ENCODE measurements around the gene CHURC1.

Gene CHURC1

DNA sequence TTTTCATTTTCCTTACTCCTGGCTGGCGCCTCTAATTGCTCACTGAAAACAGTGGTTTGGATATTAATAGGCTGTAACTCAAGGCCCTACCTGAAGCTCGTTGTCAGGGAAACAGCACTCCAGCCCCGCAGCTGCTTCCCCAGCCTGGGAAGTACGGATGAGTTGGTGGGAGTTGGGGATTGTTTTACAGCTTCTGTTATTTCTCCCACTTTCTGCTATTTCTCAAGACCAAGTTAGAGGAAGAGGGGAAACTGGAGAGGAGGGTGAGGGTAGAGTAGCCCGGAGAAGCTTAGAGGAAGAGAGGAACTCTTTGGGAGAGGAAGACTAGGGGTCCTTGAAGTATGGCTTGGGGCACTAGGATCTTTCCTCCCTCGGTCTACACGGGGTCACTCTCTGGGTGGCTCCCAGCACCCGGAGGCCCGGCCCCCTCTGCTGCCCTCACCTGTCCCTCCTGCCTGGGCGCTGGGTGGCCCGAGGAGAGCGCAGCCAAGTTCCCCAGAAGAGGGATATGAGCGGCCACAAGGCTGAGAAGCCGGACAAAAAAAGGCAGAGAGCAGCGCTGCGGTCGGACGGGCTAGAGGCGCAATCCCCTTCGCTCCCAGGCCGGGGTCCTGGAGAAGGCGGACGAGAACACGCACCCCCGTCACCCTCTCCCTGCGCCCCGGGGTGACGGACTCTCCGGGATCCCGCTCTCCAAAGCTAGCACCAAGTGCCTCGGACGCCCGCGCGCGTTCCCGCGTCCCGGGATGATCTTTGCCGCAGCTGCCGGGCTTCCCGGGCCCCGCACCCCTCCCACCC is 35.2 kb upstream of the CHURC1 start:
- in situ Hi-C loops (cut with HindIII; ENCODE audit: low pct_ligation_motif_present, low sequenced_read_pairs) = no loop called here
- Histone ChIP-seq H3K27me3 (replicated peaks) (peaks cover 70% of the 10 kb centered on the region), H3K27ac (no peak overlapping the region), H3K36me3 (replicated peaks) (no peaks in the 10 kb centered on the region), H3K4me3 (ENCODE audit: low read depth, low read length) (no peak overlapping the region)
- DNase-seq = no peak
- TF ChIP-seq, protein P1, sequence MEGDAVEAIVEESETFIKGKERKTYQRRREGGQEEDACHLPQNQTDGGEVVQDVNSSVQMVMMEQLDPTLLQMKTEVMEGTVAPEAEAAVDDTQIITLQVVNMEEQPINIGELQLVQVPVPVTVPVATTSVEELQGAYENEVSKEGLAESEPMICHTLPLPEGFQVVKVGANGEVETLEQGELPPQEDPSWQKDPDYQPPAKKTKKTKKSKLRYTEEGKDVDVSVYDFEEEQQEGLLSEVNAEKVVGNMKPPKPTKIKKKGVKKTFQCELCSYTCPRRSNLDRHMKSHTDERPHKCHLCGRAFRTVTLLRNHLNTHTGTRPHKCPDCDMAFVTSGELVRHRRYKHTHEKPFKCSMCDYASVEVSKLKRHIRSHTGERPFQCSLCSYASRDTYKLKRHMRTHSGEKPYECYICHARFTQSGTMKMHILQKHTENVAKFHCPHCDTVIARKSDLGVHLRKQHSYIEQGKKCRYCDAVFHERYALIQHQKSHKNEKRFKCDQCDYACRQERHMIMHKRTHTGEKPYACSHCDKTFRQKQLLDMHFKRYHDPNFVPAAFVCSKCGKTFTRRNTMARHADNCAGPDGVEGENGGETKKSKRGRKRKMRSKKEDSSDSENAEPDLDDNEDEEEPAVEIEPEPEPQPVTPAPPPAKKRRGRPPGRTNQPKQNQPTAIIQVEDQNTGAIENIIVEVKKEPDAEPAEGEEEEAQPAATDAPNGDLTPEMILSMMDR (IDR thresholded peaks at IDR 0.05; ENCODE audit: low read depth, low read length, missing control alignments) = no peak

DNA sequence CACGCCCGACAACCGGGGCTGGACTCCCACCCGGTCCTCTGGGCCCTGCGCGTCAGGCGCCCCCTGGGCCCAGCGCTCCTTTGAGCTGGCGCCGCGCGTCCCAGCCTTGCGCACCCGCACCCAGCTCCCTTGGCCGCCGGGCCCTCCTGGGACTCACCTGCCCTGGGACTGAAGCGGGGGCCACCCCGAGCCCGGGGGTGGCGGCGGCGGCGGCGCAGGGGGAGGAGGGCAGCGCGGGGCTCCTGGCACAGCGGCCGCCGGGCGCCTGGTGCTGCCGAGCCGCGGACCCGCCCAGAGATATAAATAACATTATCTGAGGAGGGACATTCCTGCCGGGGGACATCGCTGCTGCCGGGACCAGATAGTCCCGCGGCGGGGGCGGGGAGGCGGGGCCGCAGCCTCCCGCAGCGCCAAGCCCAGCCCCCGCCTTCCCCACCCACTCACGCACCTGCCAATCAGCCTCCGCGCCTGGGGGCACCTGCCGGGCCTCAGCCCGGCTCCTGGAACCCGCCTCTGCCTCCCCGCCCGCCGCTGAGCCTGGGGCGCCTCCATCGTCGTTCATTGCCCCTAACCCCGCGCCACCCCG is 34.5 kb upstream of the CHURC1 start, which contains the start of gene SPTB:
Gene SPTB (minus strand): TSS at position 273 of the 586 bp plus-strand sequence. CDS start 56,813 bp downstream, outside the sequence.
- Histone ChIP-seq H3K4me3 (ENCODE audit: low read depth, low read length) (peak within 1 kb of the TSS; percentile 39), H3K27ac (no peak within 1 kb of the TSS), H3K27me3 (replicated peaks) (peaks cover 75% of the 10 kb centered on the region), H3K36me3 (replicated peaks) (no peaks in the 10 kb centered on the region)
- in situ Hi-C loops (cut with HindIII; ENCODE audit: low pct_ligation_motif_present, low sequenced_read_pairs) = no loop called here
- TF ChIP-seq, protein P1 (IDR thresholded peaks at IDR 0.05; ENCODE audit: low read depth, low read length, missing control alignments) = no peak
- no peak for DNase-seq

DNA sequence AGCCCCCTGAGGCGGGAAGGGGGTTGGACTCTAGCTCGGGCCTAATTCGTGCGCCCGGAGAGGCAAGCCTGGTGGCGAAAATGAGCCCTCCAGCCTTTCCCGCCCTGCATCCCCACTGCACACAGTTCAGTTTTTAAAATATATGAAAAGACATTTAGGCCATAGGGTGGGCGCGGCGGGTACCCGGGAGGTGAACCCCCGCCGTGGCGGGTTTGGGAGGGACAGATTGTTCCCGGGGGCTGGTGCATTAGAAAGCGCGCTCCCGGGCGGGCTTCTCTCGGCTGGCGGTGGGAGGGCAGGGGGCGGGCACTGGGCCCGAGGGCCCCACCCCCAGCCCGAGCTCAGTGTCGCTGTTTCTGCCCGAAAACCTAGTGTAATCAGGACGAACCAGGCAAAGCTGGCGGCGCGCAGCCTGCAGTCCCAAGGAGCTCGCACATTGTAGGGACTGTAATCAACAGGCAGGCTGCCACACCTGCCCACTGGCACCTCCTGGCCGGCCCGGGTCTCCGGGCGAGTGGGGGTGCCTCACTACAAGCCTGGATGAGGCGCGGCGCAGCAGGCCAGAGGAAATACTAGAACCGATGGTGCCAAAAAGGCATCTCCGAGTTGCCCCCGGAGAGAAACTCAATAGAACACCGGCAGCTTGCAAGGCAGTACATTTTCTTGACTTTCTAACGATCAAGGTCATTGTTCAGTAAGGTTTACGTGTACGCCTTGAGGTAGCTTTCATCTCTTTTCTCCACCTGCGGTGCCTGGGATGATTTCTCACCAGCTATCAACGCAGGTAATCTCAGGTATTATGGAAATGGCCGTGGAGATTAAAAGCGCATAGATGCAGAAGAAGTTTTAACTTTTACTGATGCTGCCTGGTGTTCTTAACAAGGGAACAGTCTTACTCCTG is 33.8 kb upstream of the CHURC1 start:
- in situ Hi-C loops (cut with HindIII; ENCODE audit: low pct_ligation_motif_present, low sequenced_read_pairs) = no loop called here
- no peak overlapping the region for H3K27ac ChIP-seq
- no peaks in the 10 kb centered on the region for H3K36me3 ChIP-seq (replicated peaks)
- peak overlapping the region; percentile 39 for H3K4me3 ChIP-seq (ENCODE audit: low read depth, low read length)
- H3K27me3 ChIP-seq (replicated peaks) = peaks cover 74% of the 10 kb centered on the region
- TF ChIP-seq, protein P1 (IDR thresholded peaks at IDR 0.05; ENCODE audit: low read depth, low read length, missing control alignments) = no peak
- no peak for DNase-seq

DNA sequence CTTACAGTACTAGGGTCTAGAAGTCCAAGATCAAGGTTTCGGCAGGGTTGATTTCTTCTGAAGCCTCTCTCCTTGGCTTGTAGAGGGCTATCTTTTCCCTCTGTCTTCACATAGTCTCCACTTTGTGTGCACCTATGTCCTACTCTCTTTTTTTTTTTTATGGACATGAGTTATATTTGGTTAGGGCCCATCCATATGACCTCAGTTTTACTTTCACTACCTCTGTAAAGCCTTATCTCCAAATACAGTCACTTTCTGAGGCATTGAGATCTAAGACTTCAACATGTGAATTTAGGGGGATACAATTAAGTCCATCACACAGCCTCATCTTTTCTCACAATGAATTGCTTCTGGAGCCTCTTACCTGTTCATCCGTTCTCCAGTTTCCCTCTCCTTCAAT is 28.7 kb upstream of the CHURC1 start:
- no peak for DNase-seq
- H3K36me3 ChIP-seq (replicated peaks) = no peaks in the 10 kb centered on the region
- TF ChIP-seq, protein P1 (IDR thresholded peaks at IDR 0.05; ENCODE audit: low read depth, low read length, missing control alignments) = no peak
- no peak overlapping the region for H3K4me3 ChIP-seq (ENCODE audit: low read depth, low read length)
- H3K27ac ChIP-seq = no peak overlapping the region
- in situ Hi-C loops (cut with HindIII; ENCODE audit: low pct_ligation_motif_present, low sequenced_read_pairs) = no loop called here
- H3K27me3 ChIP-seq (replicated peaks) = peaks cover 32% of the 10 kb centered on the region

DNA sequence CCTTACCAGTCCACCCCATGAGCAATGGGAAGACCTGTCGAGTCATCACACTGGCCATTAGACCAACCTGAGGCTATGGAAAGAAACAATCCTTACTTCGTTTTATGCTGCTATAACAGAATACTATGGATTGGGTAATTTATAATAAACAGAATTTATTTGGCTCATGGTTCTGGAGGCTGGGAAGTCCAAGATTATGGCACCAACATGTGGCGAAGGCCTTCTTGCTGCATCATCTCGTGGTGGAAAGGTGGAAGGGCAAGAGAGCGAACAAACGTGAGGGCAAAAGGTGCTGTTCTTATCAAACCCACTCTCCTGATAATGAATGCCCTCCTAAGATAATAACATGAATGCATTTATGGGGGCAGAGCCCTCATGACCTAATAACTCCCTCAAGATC is 24.9 kb upstream of the CHURC1 start:
- Histone ChIP-seq H3K27me3 (replicated peaks) (peaks cover 14% of the 10 kb centered on the region), H3K27ac (no peak overlapping the region), H3K4me3 (ENCODE audit: low read depth, low read length) (no peak overlapping the region), H3K36me3 (replicated peaks) (no peaks in the 10 kb centered on the region)
- TF ChIP-seq, protein P1 (IDR thresholded peaks at IDR 0.05; ENCODE audit: low read depth, low read length, missing control alignments) = no peak
- in situ Hi-C loops (cut with HindIII; ENCODE audit: low pct_ligation_motif_present, low sequenced_read_pairs) = no loop called here
- no peak for DNase-seq

All from brain microvascular endothelial cell (primary cell).